Vagina (tissue), 2 donors: ENCODE results near the gene SPATS2.

Experiments used
- POLR2A ChIP-seq, 2 donors: fragments of 450-650 bp; IDR thresholded peaks; one replicate each; pipeline ENCODE4 v1.6.1; 2017; ENCODE audit warnings: antibody characterized with exemption in 2 of 2, mild to moderate bottlenecking in 2 of 2, moderate library complexity in 2 of 2
- POLR2AphosphoS5 ChIP-seq, 2 donors: sonication (generic); formaldehyde crosslinking; IDR thresholded peaks; one replicate each; pipeline ENCODE4 v1.9.0; 2017; ENCODE audit warnings: antibody characterized with exemption in 2 of 2, mild to moderate bottlenecking in 2 of 2, low read depth in 1 of 2; ENCODE audit not compliant: insufficient read depth in 1 of 2
- TF ChIP-seq, protein P1 (sequence below), 3 experiments: fragments of 450-650 bp in 2 of 3; fragments of 200-600 bp in 1 of 3; sonication (generic) in 1 of 3; IDR thresholded peaks; one replicate each; pipeline ENCODE4 v1.5.1; 2017 to 2019; ENCODE audit warnings: antibody characterized with exemption in 3 of 3, mild to moderate bottlenecking in 2 of 3, moderate library complexity in 2 of 3

DNA sequence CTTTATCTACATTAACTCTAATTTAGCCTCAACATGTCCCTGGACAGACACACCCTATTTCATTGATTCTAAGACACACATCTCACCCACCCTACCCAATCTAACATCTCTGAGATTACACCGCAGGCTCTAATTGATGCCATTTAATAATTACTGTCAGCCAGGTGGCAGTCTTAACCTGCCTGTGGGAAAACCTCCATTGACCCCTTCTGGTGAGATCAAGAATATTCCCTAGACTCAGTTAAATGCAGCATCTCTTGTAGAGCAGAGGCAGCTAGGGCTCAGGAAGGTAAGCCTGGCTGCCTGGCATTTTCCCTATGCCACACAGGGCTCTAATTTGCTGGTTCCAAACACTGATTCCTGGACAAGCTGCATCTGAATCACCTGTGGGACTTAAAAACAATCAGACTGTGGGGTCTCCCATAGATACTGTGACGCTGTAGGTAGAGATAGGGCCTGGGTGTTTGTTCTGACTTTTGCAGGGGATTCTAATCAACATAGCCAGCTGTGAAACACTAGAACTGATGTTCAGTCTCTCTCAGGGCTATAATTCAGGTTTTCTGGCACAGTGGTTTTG lies 186.3 kb downstream of the SPATS2 start:
- TF ChIP-seq, protein P1, sequence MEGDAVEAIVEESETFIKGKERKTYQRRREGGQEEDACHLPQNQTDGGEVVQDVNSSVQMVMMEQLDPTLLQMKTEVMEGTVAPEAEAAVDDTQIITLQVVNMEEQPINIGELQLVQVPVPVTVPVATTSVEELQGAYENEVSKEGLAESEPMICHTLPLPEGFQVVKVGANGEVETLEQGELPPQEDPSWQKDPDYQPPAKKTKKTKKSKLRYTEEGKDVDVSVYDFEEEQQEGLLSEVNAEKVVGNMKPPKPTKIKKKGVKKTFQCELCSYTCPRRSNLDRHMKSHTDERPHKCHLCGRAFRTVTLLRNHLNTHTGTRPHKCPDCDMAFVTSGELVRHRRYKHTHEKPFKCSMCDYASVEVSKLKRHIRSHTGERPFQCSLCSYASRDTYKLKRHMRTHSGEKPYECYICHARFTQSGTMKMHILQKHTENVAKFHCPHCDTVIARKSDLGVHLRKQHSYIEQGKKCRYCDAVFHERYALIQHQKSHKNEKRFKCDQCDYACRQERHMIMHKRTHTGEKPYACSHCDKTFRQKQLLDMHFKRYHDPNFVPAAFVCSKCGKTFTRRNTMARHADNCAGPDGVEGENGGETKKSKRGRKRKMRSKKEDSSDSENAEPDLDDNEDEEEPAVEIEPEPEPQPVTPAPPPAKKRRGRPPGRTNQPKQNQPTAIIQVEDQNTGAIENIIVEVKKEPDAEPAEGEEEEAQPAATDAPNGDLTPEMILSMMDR (IDR thresholded peaks at IDR 0.05): no peak
- TF ChIP-seq POLR2AphosphoS5 (IDR thresholded peaks at IDR 0.05; ENCODE audit: insufficient read depth in 1 of 2, low read depth in 1 of 2): no peak
- TF ChIP-seq POLR2A (IDR thresholded peaks at IDR 0.05): no peak
